NCI-H146 (cell line): ENCODE results near the gene KCNK4.

ENCODE experiments used
- DNase-seq: peaks from one replicate; lab custom pipeline; 2025; lab: John Stamatoyannopoulos, UW

KCNK4 gene

DNA sequence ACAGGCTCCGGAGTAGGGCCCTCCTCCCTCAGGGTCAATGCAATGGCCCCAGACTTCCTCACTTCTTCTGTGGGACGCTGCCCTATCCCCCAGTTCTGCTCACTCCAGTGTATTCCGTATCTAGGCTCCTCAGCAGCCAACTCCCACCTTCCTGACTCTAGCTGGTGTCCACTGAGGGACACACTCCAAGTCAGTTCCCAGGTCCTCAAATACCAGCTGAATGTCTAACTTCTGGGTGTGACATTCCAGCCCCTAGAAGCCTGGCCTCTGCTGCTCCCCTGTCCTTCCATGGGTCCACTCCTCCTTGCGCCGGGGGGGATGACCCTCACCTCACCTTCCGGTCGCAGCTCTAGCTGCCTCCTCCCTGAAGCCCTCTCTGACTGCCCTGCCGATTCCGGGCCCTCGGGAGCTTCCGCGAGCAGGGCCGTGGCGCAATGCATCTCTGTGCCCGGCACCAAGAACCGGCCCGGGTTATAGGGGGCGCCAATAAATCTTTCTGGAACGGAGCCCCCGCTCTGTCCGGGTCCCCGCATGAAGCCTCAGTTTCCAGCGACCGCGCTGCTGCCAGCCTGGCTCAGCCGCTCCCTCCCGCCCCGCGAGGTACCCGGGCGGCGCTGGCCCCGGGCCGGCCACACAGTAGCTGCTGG is 22.1 kb upstream of the KCNK4 start:
- peak; percentile 46 for DNase-seq

DNA sequence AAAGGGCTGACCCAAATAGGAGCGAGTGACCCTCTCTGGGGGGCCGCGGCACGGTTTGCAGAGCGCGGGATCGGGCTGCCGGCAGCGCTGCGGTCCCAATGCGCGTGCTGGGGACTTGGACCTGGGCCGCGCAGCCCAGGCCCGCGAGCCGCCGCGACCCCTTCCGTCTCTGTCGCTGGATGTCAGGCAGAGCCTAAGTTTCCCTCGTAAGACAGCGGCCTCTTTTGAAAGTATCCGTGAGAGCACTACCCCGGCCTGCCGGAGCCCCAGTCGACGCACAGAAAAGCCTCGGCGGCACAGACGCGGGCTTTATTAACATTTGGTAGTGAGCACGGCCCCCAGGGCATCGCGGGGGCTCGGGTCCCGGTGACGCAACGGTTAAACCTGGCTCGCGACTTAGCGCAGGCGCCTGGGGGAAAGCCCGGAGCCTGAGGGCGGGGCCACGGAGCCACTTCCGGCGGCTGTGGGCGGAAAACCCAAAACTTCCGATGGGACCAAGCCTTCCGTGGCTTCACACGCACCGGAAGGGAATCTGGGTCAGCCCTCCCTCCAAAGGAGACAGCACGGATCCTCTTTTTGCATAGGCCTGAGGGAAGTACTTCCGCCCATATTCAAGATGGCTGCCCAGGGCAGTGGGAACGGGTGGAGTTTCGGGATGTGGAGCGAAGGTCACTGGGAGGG is 21.4 kb upstream of the KCNK4 start:
- DNase-seq: peak; percentile 100

DNA sequence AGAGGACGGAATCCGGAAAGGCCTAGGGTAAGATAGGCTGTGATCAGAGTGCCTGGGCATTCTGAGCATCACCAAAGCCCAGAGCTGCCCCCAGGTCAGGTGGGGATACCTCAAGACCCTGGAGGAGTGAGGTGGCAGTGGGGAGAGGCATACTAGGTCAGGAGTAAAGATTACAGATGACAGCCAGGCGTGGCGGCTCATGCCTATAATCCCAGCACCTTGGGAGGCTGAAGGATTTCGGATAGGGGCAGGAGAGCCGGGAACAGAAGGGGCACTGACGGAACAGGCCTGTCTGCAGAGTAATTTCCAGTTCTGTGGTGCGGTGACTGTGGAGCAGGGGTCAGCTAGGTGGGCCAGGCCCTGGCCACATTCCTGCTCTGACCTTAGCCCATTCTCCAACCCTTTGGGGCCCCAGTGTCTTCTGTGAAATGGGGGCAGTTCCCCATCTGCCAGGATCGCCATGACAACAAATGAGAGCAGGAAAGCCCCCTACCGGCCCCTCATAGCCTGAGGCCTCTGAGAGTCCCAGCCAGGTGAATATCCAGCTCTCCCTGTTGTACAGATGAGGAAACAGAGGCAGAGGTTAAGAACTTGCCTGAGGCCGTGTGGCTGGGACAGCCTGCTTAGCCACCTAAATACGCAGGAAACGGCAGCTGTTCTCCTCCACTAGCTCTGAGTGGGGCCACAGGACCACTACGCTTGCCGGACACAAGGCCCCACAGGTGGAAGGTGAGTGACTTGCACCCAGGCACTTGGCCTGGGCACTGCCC is 15.9 kb upstream of the KCNK4 start:
- DNase-seq: no peak

DNA sequence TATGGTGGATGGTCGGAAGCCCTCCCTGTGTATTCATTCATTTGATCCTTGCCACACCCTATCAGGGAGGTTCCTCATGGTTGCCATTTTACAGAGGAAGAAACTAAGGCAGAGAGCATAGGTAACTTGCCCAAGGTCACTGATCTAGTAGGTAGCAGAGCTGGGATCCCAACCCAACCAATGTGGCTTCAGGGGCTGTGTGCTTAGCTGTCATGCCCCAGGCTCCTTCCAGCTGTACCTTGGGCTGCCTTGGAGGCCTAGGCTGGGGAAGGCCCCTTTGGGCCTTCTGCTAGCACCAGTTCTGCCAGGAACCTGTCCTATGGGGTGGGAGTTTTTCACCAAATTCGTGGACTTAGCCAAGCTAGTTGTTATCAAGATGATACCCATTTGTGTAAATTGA is 15.3 kb upstream of the KCNK4 start:
- DNase-seq: no peak

GRCh38 chr11:64276653-64277431 is 14.3 kb upstream of the KCNK4 start:
- DNase-seq: no peak

DNA sequence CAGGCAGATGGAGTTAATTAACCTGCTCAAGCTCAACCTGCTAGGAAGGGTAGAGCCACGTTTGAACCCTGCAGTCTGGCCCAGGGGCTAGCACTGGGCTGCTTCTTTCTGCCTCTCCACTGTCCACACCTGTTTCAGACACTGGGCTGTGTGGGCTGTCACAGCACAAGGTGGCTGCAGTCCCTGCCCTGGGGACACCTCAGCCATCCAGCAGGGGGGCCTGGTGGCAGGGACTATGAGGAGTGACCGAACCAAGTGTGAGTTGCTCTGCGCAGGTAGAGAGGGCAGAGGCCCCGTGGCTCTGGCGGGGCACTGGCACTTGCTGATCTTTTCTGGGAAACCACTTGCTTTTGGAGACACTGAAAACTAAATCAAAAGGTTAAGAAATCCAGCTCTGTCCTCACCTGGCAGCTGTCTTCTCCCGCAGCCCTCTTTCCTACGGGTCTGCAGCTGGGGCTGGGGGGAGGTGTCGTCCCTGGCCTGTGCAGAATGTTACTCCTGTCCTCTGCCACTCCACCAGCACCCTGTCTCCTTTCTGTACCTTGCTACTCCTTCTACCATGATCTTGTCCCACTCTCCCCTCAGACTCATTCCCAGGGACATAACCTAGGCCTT is 12.4 kb upstream of the KCNK4 start:
- DNase-seq: no peak

- DNase-seq: no peak
Measured at GRCh38 chr11:64281957-64282770, 8.9 kb upstream of the KCNK4 start.

DNA sequence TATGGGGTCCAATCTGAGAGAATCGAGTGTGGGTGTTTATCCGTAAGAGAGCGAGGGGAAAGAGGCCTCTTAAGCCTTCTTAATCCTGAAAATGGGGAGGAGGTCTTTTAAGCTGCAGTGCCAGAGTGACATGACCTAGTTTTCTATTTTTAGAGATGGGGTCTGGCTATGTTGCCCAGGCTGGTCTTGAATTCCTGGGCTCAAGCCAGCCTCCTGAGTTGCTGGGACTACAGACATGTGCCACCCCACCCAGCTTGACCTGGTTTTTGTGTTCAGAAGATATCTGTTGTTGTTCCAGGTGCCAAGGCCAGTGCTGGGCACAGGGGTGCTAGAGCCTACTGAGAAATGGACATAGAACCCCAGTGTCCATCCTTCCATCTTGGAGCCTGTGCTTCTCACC is 8.0 kb upstream of the KCNK4 start:
- no peak for DNase-seq

- DNase-seq: peak; percentile 93
Measured at GRCh38 chr11:64284048-64284961, 6.8 kb upstream of the KCNK4 start, which contains the start of gene BAD. Gene BAD, minus strand, starts transcription at chr11:64284665. Its CDS starts 297 bp downstream, at chr11:64284368.

- peak; percentile 88 for DNase-seq
Measured at GRCh38 chr11:64284962-64285884, 5.9 kb upstream of the KCNK4 start, which contains the start of gene GPR137. Gene GPR137, plus strand, starts transcription at chr11:64285848. Its CDS starts 677 bp downstream, at chr11:64286525.

DNA sequence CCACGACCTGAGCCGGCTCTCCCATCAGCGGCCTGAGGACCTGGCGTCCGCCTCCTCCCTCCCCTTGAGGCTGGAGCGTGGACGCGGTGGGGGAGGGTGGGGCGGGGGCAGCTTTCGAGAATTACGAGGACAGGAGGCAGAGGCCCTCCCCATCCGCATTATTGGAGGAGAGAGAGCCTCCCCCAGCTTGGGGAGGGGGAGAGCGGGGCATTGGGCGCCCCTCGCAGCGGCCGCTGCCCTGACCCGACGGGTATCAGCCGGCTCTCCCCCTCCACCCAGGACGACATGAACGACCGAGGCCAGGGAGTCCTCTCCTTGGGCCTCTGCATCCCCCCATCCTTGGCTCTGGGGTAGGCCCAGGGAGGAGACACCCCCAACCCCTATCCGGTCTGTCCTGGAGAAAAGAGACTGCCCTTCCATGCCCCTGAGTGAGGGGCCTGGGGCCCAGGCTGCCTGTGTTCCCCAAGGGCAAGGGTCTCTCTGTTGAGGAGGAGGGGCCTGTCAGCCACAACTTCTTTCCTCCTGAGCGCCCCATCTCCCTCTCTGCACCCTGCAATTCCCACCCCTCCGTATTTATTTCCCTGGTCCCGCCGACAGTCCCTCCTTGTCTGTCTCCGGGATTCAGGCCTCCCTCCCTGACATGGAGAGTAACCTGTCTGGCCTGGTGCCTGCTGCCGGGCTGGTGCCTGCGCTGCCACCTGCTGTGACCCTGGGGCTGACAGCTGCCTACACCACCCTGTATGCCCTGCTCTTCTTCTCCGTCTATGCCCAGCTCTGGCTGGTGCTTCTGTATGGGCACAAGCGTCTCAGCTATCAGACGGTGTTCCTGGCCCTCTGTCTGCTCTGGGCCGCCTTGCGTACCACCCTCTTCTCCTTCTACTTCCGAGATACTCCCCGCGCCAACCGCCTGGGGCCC is 5.0 kb upstream of the KCNK4 start:
- DNase-seq: peak; percentile 47

- no peak for DNase-seq
Measured at GRCh38 chr11:64286801-64287159, 4.3 kb upstream of the KCNK4 start.

- no peak for DNase-seq
Measured at GRCh38 chr11:64287676-64288352, 3.3 kb upstream of the KCNK4 start.

DNA sequence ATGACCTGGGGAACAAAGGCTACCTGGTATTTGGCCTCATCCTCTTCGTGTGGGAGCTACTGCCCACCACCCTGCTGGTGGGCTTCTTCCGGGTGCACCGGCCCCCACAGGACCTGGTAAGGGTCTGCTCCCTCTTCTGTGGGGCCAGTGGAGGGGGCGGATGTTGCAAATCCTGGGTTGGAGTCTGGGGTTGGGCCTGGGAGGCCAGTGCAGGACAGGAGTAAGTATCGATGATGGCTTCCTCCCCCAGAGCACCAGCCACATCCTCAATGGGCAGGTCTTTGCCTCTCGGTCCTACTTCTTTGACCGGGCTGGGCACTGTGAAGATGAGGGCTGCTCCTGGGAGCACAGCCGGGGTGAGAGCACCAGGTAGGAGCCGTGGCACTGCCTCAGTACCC is 2.8 kb upstream of the KCNK4 start:
- no peak for DNase-seq

DNA sequence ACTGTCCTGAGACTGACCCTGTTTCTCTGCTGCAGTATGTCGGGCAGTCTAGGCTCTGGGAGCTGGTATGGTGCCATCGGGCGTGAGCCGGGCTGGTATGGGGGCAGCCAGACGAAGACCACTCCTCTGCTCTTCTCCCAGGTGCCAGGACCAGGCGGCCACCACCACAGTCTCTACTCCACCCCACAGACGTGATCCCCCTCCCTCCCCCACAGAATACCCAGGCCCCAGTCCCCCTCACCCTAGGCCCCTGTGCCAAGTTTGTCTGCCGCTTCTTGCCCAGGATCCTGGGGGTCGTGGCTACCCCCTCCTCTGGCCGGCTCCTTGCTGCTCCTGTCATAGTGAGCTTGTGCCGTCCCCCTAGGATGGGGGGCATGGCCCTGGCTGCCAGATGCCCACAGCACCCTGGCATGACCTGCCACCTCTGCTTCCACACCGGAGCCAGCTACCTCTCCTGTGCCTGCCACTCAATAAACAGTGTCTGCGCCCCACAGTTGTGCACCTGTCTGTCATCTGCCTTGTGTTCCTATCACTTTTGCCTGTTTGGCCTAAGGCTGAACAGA is 2.0 kb upstream of the KCNK4 start:
- no peak for DNase-seq

GRCh38 chr11:64290352-64291261 is 495 bp upstream of the KCNK4 start:
- DNase-seq: no peak
